Endothelial cell of umbilical vein (primary cell): Measurements from ENCODE around the gene SORCS2. TPM values are rescaled to one million over a fixed set of nuclear protein-coding genes. Genes with fewer than 3 reads are reported as not detected.

ENCODE experiments used
- BruUV-seq: library from RNA; stranded (reverse); fragments of 400-500 nt; replicated peaks from 2 replicates; lab custom pipeline; 2021; lab: Mats Ljungman, UMichigan
- CTCF ChIA-PET: fragments of 300-600, 350-600 bp; sonication (Branson Sonifier 250); formaldehyde crosslinking; loops from one replicate; lab custom pipeline; 2021; ENCODE audit warnings: antibody characterized with exemption, inconsistent platforms; lab: Charles Lee
- POLR2A ChIA-PET: fragments of 300-600, 350-600 bp; sonication (Branson Sonifier 250); formaldehyde crosslinking; loops from one replicate; lab custom pipeline; 2021; ENCODE audit warnings: antibody characterized with exemption, inconsistent platforms; lab: Charles Lee
- DNase-seq: peaks from one replicate; pipeline ENCODE4 v3.0.0-alpha.2; 2011; ENCODE audit warnings: low read depth, low spot score
- FAIRE-seq: peaks from 2 replicates; lab custom pipeline; 2011; peaks lifted over from hg19 to GRCh38; lab: Jason Lieb, UNC
- H2AFZ ChIP-seq: 2 replicates; pipeline ENCODE4 v1.6.0; 2012; ENCODE audit warnings: low read depth, low read length, control low read depth, inconsistent platforms
- H3K27ac ChIP-seq: 2 replicates; pipeline ENCODE4 v1.5.1; 2011; ENCODE audit warnings: low read depth, mild to moderate bottlenecking, control low read depth, low read length, moderate library complexity; ENCODE audit not compliant: insufficient read depth
- H3K27me3 ChIP-seq, 2 experiments: 2 replicates each; pipeline versions ENCODE4 v1.6.0 to v1.6.1; 2011; ENCODE audit warnings: low read length in 2 of 2, mixed read lengths in 1 of 2; ENCODE audit not compliant: control insufficient read depth in 2 of 2, insufficient read depth in 2 of 2
- H3K36me3 ChIP-seq, 2 experiments: 2 replicates in 1 of 2; 3 replicates in 1 of 2; pipeline ENCODE4 v1.5.1; 2011; ENCODE audit warnings: low read length in 2 of 2, mild to moderate bottlenecking in 1 of 2, moderate library complexity in 1 of 2; ENCODE audit not compliant: control insufficient read depth in 2 of 2, insufficient read depth in 2 of 2; ENCODE audit errors: extremely low read depth in 1 of 2
- H3K4me1 ChIP-seq: 3 replicates; pipeline ENCODE4 v1.5.1; 2011; ENCODE audit warnings: mild to moderate bottlenecking, low read length; ENCODE audit not compliant: control insufficient read depth, insufficient read depth; ENCODE audit errors: extremely low read depth
- H3K4me2 ChIP-seq: 2 replicates; pipeline ENCODE4 v1.6.1; 2011; ENCODE audit warnings: low read length, control low read depth, mixed read lengths; ENCODE audit not compliant: insufficient read depth
- H3K4me3 ChIP-seq, 3 experiments: fragments of 200-600 bp in 1 of 3; sonication (generic), shearing (Covaris generic) in 1 of 3; replicated peaks in 1 of 3; 2 replicates each; pipeline ENCODE4 v1.5.1; 2011 to 2016; ENCODE audit warnings: control low read depth in 3 of 3, low read length in 3 of 3, mild to moderate bottlenecking in 2 of 3, inconsistent platforms in 1 of 3, low read depth in 1 of 3, moderate library complexity in 1 of 3; ENCODE audit not compliant: insufficient read depth in 1 of 3
- H3K79me2 ChIP-seq: 2 replicates; pipeline ENCODE4 v1.6.0; 2012; ENCODE audit warnings: low read length, inconsistent platforms; ENCODE audit not compliant: control insufficient read depth, insufficient read depth
- H3K9ac ChIP-seq: replicated peaks from 2 replicates; pipeline ENCODE3; 2011; ENCODE audit warnings: low read length, control low read depth; ENCODE audit not compliant: insufficient read depth; ENCODE audit errors: extremely low read depth
- H3K9me1 ChIP-seq: replicated peaks from 3 replicates; pipeline ENCODE4 v1.6.0; 2011; ENCODE audit warnings: mild to moderate bottlenecking, low read length; ENCODE audit not compliant: control insufficient read depth, insufficient read depth; ENCODE audit errors: extremely low read depth
- H3K9me3 ChIP-seq: replicated peaks from 2 replicates; pipeline ENCODE4 v1.5.1; 2012; ENCODE audit warnings: low read length, inconsistent platforms; ENCODE audit not compliant: control insufficient read depth, insufficient read depth
- H4K20me1 ChIP-seq: replicated peaks from 2 replicates; pipeline ENCODE3; 2011; ENCODE audit warnings: mild to moderate bottlenecking, low read length; ENCODE audit not compliant: control insufficient read depth, insufficient read depth; ENCODE audit errors: extremely low read depth
- CTCF ChIP-seq, 2 donors: IDR thresholded peaks; 1 replicate in 1 of 2; 2 replicates in 1 of 2; pipeline ENCODE4 v1.5.1; 2011; ENCODE audit warnings: low read length in 2 of 2, mild to moderate bottlenecking in 2 of 2, moderate library complexity in 2 of 2, control low read depth in 1 of 2, inconsistent platforms in 1 of 2, low read depth in 1 of 2; ENCODE audit not compliant: insufficient read depth in 1 of 2; ENCODE audit errors: extremely low read depth in 1 of 2
- EZH2 ChIP-seq: IDR thresholded peaks from 2 replicates; pipeline ENCODE4 v1.6.1; 2012; ENCODE audit warnings: borderline replicate concordance, low read depth, mild to moderate bottlenecking, moderate library complexity, low read length, inconsistent platforms; ENCODE audit not compliant: severe bottlenecking
- FOS ChIP-seq: IDR thresholded peaks from 2 replicates; pipeline ENCODE4 v1.6.1; 2011; ENCODE audit warnings: mild to moderate bottlenecking, low read length, moderate library complexity, borderline replicate concordance; ENCODE audit not compliant: insufficient read depth
- GATA2 ChIP-seq: IDR thresholded peaks from 2 replicates; pipeline ENCODE4 v1.7.0; 2011; ENCODE audit warnings: low read depth, mild to moderate bottlenecking, moderate library complexity, mixed read lengths, low read length; ENCODE audit not compliant: insufficient read length, insufficient read depth
- JUN ChIP-seq: IDR thresholded peaks from 2 replicates; pipeline ENCODE4 v1.6.1; 2011; ENCODE audit warnings: borderline replicate concordance, low read depth; ENCODE audit not compliant: insufficient read length, insufficient read depth
- MYC ChIP-seq: IDR thresholded peaks from one replicate; pipeline ENCODE4 v1.6.1; 2011; ENCODE audit warnings: mild to moderate bottlenecking, low read depth, low read length
- POLR2A ChIP-seq: IDR thresholded peaks from 2 replicates; pipeline ENCODE4 v1.6.1; 2012; ENCODE audit warnings: low read depth, mild to moderate bottlenecking, control low read depth, low read length
- POLR2AphosphoS5 ChIP-seq: IDR thresholded peaks from 2 replicates; pipeline ENCODE4 v1.6.1; 2012; ENCODE audit warnings: low read depth, mild to moderate bottlenecking, control low read depth, low read length, moderate library complexity; ENCODE audit not compliant: insufficient read depth
- dilution Hi-C: fragments of 300-500 bp; cut with MboI; formaldehyde crosslinking; loops from one replicate; pipeline ENCODE4 v1.15.0; 2019; ENCODE audit warnings: low sequenced_read_pairs; ENCODE audit not compliant: extremely low pct_ligation_motif_present
- intact Hi-C: fragments of 100-400 bp; cut with micrococcal nuclease; formaldehyde crosslinking; loops from one replicate; pipeline ENCODE4 v1.10.0; 2022
- polyA plus RNA-seq, 4 experiments: library from polyadenylated mRNA; depleted of rRNA in 3 of 4; stranded (reverse) in 3 of 4; unstranded in 1 of 4; fragments of >200 nt; gene quantifications; 2 replicates each; pipeline versions ENCODE4 v1.2.1 to v1.2.3, GENCODE V29; 2011 to 2012; ENCODE audit warnings: missing spikeins in 1 of 4
- total RNA-seq: library from RNA; stranded (reverse); gene quantifications from 2 replicates; pipeline ENCODE4 v1.2.3, GENCODE V29; 2021
- TF ChIP-seq, protein P1 (sequence below): IDR thresholded peaks from 2 replicates; pipeline ENCODE4 v1.6.1; 2011; ENCODE audit not compliant: insufficient read depth, insufficient read length

SORCS2 gene
- total and polyA plus RNA-seq, 2 donors (not counting 3 experiments of a cell fraction or from before 2014, with no cell fraction given): not detected

DNA sequence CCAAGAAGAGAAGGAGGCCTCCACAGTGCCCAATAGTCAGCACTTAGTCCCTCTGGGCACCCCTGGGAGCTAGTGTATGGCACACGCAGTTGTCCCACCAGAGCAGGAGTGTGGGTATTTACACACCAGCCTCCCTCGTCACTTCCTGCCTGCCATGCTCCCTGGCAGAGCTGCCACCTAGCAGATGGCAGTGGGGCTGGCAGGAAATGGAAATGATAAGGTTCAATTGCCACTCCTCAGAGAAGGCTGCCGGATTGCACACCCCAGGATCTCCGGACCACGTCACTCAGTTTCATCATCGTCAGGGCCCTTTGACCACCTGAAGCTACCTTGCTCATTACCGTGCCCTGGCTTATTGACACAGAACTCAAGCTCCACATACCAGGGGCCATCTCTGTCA, 415.7 kb downstream of the SORCS2 start:
- no peaks in the 10 kb centered on the region for H3K36me3 ChIP-seq
- H3K4me2 ChIP-seq: no peak overlapping the region
- no peak overlapping the region for H2AFZ ChIP-seq
- H3K9me3 ChIP-seq: no peaks in the 10 kb centered on the region
- H4K20me1 ChIP-seq: no peaks in the 10 kb centered on the region
- no peaks in the 10 kb centered on the region for H3K9me1 ChIP-seq
- H3K4me3 ChIP-seq: no peak overlapping the region
- no peaks in the 10 kb centered on the region for H3K27me3 ChIP-seq
- TF ChIP-seq EZH2 (no peak), JUN (no peak), POLR2AphosphoS5 (no peak), GATA2 (no peak), FOS (no peak), CTCF (IDR thresholded peaks at IDR 0.05; ENCODE audit: extremely low read depth in 1 of 2, insufficient read depth in 1 of 2, low read depth in 1 of 2, low read length in 2 of 2) (no peak), MYC (no peak), POLR2A (no peak)
- TF ChIP-seq, protein P1, sequence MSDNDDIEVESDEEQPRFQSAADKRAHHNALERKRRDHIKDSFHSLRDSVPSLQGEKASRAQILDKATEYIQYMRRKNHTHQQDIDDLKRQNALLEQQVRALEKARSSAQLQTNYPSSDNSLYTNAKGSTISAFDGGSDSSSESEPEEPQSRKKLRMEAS: no peak
- no peak for FAIRE-seq
- no peak for DNase-seq
- intact Hi-C loops: no loop called here
- ChIA-PET CTCF (no interaction called here), POLR2A (no interaction called here)
- no TSS peak for BruUV-seq
- H3K4me1 ChIP-seq: no peaks in the 10 kb centered on the region
- H3K9ac ChIP-seq: no peak overlapping the region
- H3K27ac ChIP-seq: no peak overlapping the region
- dilution Hi-C loops: no loop called here
- no peaks in the 10 kb centered on the region for H3K79me2 ChIP-seq
